Measurements from ENCODE around the gene RTTN. TPM values are rescaled to one million over a fixed set of nuclear protein-coding genes. Genes with fewer than 3 reads are reported as not detected.

RTTN gene
- polyA plus RNA-seq, 1 of the 3 experiments (the other 2 are of a cell fraction): 4.7 TPM

- ChIA-PET CTCF (no interaction called here), POLR2A (no interaction called here)
- Histone ChIP-seq H3K9me2 (no peaks in the 10 kb centered on the region), H3K9ac (no peak overlapping the region), H3K4me1 (ENCODE audit: control insufficient read depth in 1 of 2, insufficient read depth in 2 of 2, low read depth in 1 of 2, low read length in 1 of 2) (peaks cover 0 to 6% of the 10 kb centered on the region in 2 experiments; a peak in 1 of 4 replicates), H3F3A (replicated peaks; ENCODE audit: insufficient read depth) (peaks cover 18% of the 10 kb centered on the region), H3K79me2 (ENCODE audit: insufficient read depth) (peaks cover 6% of the 10 kb centered on the region; the same call in 1 of the 2 replicates), H2AFZ (ENCODE audit: low read depth) (no peak overlapping the region), H3K36me3 (replicated peaks in 1 of 2; ENCODE audit: control insufficient read depth in 1 of 2, insufficient read depth in 2 of 2, low read length in 1 of 2) (peaks cover 0 to 44% of the 10 kb centered on the region in 2 experiments), H3K27ac (ENCODE audit: low read depth in 2 of 2, low read length in 1 of 2) (no peak overlapping the region), H3K27me3 (ENCODE audit: insufficient read depth) (no peaks in the 10 kb centered on the region), H4K20me1 (ENCODE audit: insufficient read depth) (no peaks in the 10 kb centered on the region), H3K4me3 (ENCODE audit: low read depth in 2 of 2, low read length in 1 of 2) (no peak overlapping the region), H3K4me2 (no peak overlapping the region), H3K9me3 (no peaks in the 10 kb centered on the region)
- DNase-seq: no peak
- WGBS (ENCODE audit: low lambda C conversion rate): 95% methylated on average over 3 of the region's 3 CpGs
- TF ChIP-seq SIN3A (IDR thresholded peaks at IDR 0.05; ENCODE audit: borderline replicate concordance, low read depth, low read length) (no peak), TCF12 (IDR thresholded peaks at IDR 0.05) (no peak), RAD21 (IDR thresholded peaks at IDR 0.05; ENCODE audit: low read length) (no peak), TEAD4 (IDR thresholded peaks at IDR 0.05; ENCODE audit: borderline replicate concordance, insufficient read depth) (no peak), SMC3 (IDR thresholded peaks at IDR 0.05; ENCODE audit: low read depth, low read length) (no peak), TAF1 (IDR thresholded peaks at IDR 0.05; ENCODE audit: borderline replicate concordance, low read depth, low read length) (no peak), RXRA (IDR thresholded peaks at IDR 0.05; ENCODE audit: borderline replicate concordance, low read depth) (no peak), ZBTB33 (IDR thresholded peaks at IDR 0.05; ENCODE audit: borderline replicate concordance, low read depth) (no peak)
Observed at GRCh38 chr18:70158992-70159717, 46.3 kb downstream of the RTTN start.

GRCh38 chr18:70156886-70157285 lies 48.6 kb downstream of the RTTN start:
- Histone ChIP-seq H3K9me2 (no peaks in the 10 kb centered on the region), H3K9me3 (no peaks in the 10 kb centered on the region), H3K27me3 (ENCODE audit: insufficient read depth) (no peaks in the 10 kb centered on the region), H3K36me3 (replicated peaks in 1 of 2; ENCODE audit: control insufficient read depth in 1 of 2, insufficient read depth in 2 of 2, low read length in 1 of 2) (peaks cover 0 to 32% of the 10 kb centered on the region in 2 experiments), H2AFZ (ENCODE audit: low read depth) (no peak overlapping the region), H3K27ac (ENCODE audit: low read depth in 2 of 2, low read length in 1 of 2) (no peak overlapping the region), H3K4me1 (ENCODE audit: control insufficient read depth in 1 of 2, insufficient read depth in 2 of 2, low read depth in 1 of 2, low read length in 1 of 2) (peaks cover 0 to 6% of the 10 kb centered on the region in 2 experiments; a peak in 1 of 4 replicates), H4K20me1 (ENCODE audit: insufficient read depth) (no peaks in the 10 kb centered on the region), H3K4me2 (no peak overlapping the region), H3K4me3 (ENCODE audit: low read depth in 2 of 2, low read length in 1 of 2) (no peak overlapping the region), H3K79me2 (ENCODE audit: insufficient read depth) (peaks cover 6% of the 10 kb centered on the region; the same call in 1 of the 2 replicates), H3K9ac (no peak overlapping the region), H3F3A (replicated peaks; ENCODE audit: insufficient read depth) (peaks cover 18% of the 10 kb centered on the region)
- CTCF ChIA-PET: no interaction called here
- TF ChIP-seq NRF1 (IDR thresholded peaks at IDR 0.05; ENCODE audit: low read depth, low read length) (no peak), RFX5 (IDR thresholded peaks at IDR 0.05; ENCODE audit: low read length) (no peak), RAD21 (IDR thresholded peaks at IDR 0.05; ENCODE audit: low read length) (no peak)
- no peak for DNase-seq
- POLR2A ChIA-PET: no interaction called here
- WGBS (ENCODE audit: low lambda C conversion rate): 100% methylated on average over 6 of the region's 8 CpGs

Data from SK-N-SH (cell line).